IMR-90 (cell line): ENCODE results near the gene HOXC10. TPM values are rescaled to one million over a fixed set of nuclear protein-coding genes. Genes with fewer than 3 reads are reported as not detected.
A peak's percentile ranks its signal among the peaks of the same experiment; 100 is the strongest.

ENCODE experiments used
- ATAC-seq: fragments of 200-7000 bp; cut with Tn5 transposase; 2 replicates; pipeline ENCODE4 v1.9.1; 2020; ENCODE audit warnings: low read depth, mild to moderate bottlenecking, moderate library complexity
- BruUV-seq: library from RNA; stranded (reverse); fragments of 400-500 nt; replicated peaks from 2 replicates; lab custom pipeline; 2021; lab: Mats Ljungman, UMichigan
- CTCF ChIA-PET: fragments of 300-600 bp; formaldehyde crosslinking; extraction: SDS; loops from one replicate; lab custom pipeline; 2021; ENCODE audit warnings: antibody characterized with exemption; lab: Yijun Ruan, JAX
- POLR2A ChIA-PET: fragments of 300-600 bp; sonication (Branson Sonifier 250); formaldehyde crosslinking; loops from one replicate; lab custom pipeline; 2022; ENCODE audit warnings: antibody characterized with exemption; ENCODE audit not compliant: unreplicated experiment; lab: Charles Lee
- DNase-seq: peaks from one replicate; pipeline ENCODE4 v3.0.0; 2013
- H2AFZ ChIP-seq: replicated peaks from 2 replicates; pipeline ENCODE3; 2013; ENCODE audit warnings: low read length, mild to moderate bottlenecking; ENCODE audit not compliant: poor library complexity
- H2AK5ac ChIP-seq: 2 replicates; pipeline ENCODE4 v1.6.1; 2013; ENCODE audit warnings: low read depth, low read length, inconsistent platforms
- H2AK9ac ChIP-seq: replicated peaks from 2 replicates; pipeline ENCODE3; 2013; ENCODE audit warnings: mild to moderate bottlenecking, low read depth, low read length, moderate library complexity; ENCODE audit not compliant: poor library complexity
- H2BK120ac ChIP-seq: 2 replicates; pipeline ENCODE4 v1.6.1; 2013; ENCODE audit warnings: low read depth, low read length, inconsistent platforms
- H2BK15ac ChIP-seq: 3 replicates; pipeline ENCODE4 v1.6.1; 2013; ENCODE audit warnings: low read depth, low read length, inconsistent platforms
- H2BK20ac ChIP-seq: 2 replicates; pipeline ENCODE4 v1.6.1; 2013; ENCODE audit warnings: low read depth, mild to moderate bottlenecking, inconsistent platforms, low read length, moderate library complexity
- H2BK5ac ChIP-seq: 2 replicates; pipeline ENCODE4 v1.6.1; 2013; ENCODE audit warnings: mild to moderate bottlenecking, low read depth, low read length, inconsistent platforms; ENCODE audit not compliant: poor library complexity, severe bottlenecking
- H3K14ac ChIP-seq: replicated peaks from 2 replicates; pipeline ENCODE4 v1.6.1; 2013; ENCODE audit warnings: low read depth, low read length, inconsistent platforms
- H3K18ac ChIP-seq: 2 replicates; pipeline ENCODE4 v1.6.1; 2013; ENCODE audit warnings: low read depth, low read length, control low read depth
- H3K23ac ChIP-seq: 2 replicates; pipeline ENCODE4 v1.6.1; 2013; ENCODE audit warnings: low read depth, low read length, inconsistent platforms
- H3K27ac ChIP-seq: 2 replicates; pipeline ENCODE4 v1.5.1; 2013; ENCODE audit warnings: mild to moderate bottlenecking, control low read depth, low read length; ENCODE audit not compliant: insufficient read depth
- H3K27me3 ChIP-seq: 2 replicates; pipeline ENCODE4 v1.6.1; 2013; ENCODE audit warnings: low read length; ENCODE audit not compliant: control insufficient read depth, insufficient read depth
- H3K36me3 ChIP-seq: 2 replicates; pipeline ENCODE4 v1.6.1; 2013; ENCODE audit warnings: low read length, mixed read lengths; ENCODE audit not compliant: control insufficient read depth, insufficient read depth
- H3K4ac ChIP-seq: 2 replicates; pipeline ENCODE4 v1.6.1; 2013; ENCODE audit warnings: low read depth, low read length, inconsistent platforms
- H3K4me1 ChIP-seq: 2 replicates; pipeline ENCODE4 v1.6.1; 2013; ENCODE audit warnings: low read length, mixed read lengths; ENCODE audit not compliant: control insufficient read depth, insufficient read depth
- H3K4me2 ChIP-seq: 2 replicates; pipeline ENCODE4 v1.6.1; 2013; ENCODE audit warnings: low read depth, mild to moderate bottlenecking, control low read depth, low read length, moderate library complexity
- H3K4me3 ChIP-seq: 2 replicates; pipeline ENCODE4 v1.5.1; 2013; ENCODE audit warnings: low read depth, mild to moderate bottlenecking, control low read depth, low read length, moderate library complexity; ENCODE audit not compliant: insufficient read depth
- H3K56ac ChIP-seq: 2 replicates; pipeline ENCODE4 v1.6.1; 2013; ENCODE audit warnings: low read length, inconsistent platforms; ENCODE audit not compliant: insufficient read depth; ENCODE audit errors: extremely low read depth
- H3K79me1 ChIP-seq, 2 experiments: 2 replicates each; pipeline ENCODE4 v1.6.1; 2013; ENCODE audit warnings: low read length in 2 of 2, inconsistent platforms in 1 of 2, low read depth in 1 of 2
- H3K9ac ChIP-seq: 2 replicates; pipeline ENCODE4 v1.6.1; 2013; ENCODE audit warnings: low read depth, low read length, control low read depth
- H3K9me1 ChIP-seq: 2 replicates; pipeline ENCODE4 v1.6.1; 2013; ENCODE audit warnings: low read length, inconsistent platforms; ENCODE audit not compliant: insufficient read depth
- H3K9me3 ChIP-seq: 2 replicates; pipeline ENCODE4 v1.6.1; 2013; ENCODE audit warnings: low read length; ENCODE audit not compliant: control insufficient read depth, insufficient read depth
- H4K20me1 ChIP-seq: 2 replicates; pipeline ENCODE4 v1.6.1; 2013; ENCODE audit warnings: low read length, inconsistent platforms; ENCODE audit not compliant: insufficient read depth
- H4K5ac ChIP-seq: 2 replicates; pipeline ENCODE4 v1.6.1; 2013; ENCODE audit warnings: mild to moderate bottlenecking, low read depth, low read length, control low read depth
- H4K8ac ChIP-seq, 2 experiments: 2 replicates each; pipeline ENCODE4 v1.6.1; 2013; ENCODE audit warnings: low read depth in 2 of 2, low read length in 2 of 2, control low read depth in 1 of 2, inconsistent platforms in 1 of 2
- H4K91ac ChIP-seq: 2 replicates; pipeline ENCODE4 v1.6.1; 2013; ENCODE audit warnings: low read depth, low read length, inconsistent platforms; ENCODE audit not compliant: insufficient read depth
- BHLHE40 ChIP-seq: fragments of 150-350 bp; IDR thresholded peaks from 2 replicates; pipeline ENCODE4 v1.6.1; 2016; ENCODE audit warnings: mild to moderate bottlenecking, low read depth, low read length
- CEBPB ChIP-seq: IDR thresholded peaks from 2 replicates; pipeline ENCODE4 v1.6.1; 2012; ENCODE audit warnings: low read depth, low read length, improper control_type of control experiment
- CTCF ChIP-seq: conservative IDR thresholded peaks from 2 replicates; pipeline ENCODE4 v1.5.1; 2012; ENCODE audit warnings: mild to moderate bottlenecking, low read depth, low read length, improper control_type of control experiment
- ELK1 ChIP-seq: fragments of 150-350 bp; IDR thresholded peaks from 2 replicates; pipeline ENCODE4 v1.6.1; 2016; ENCODE audit warnings: low read depth, mild to moderate bottlenecking, low read length, moderate library complexity, borderline replicate concordance
- FOS ChIP-seq: fragments of 150-350 bp; IDR thresholded peaks from 2 replicates; pipeline ENCODE4 v1.6.1; 2016; ENCODE audit warnings: low read depth, low read length
- MAFK ChIP-seq: IDR thresholded peaks from 2 replicates; pipeline ENCODE4 v1.6.1; 2012; ENCODE audit warnings: low read depth, low read length, improper control_type of control experiment
- MAZ ChIP-seq: IDR thresholded peaks from 2 replicates; pipeline ENCODE4 v1.6.1; 2012; ENCODE audit warnings: low read depth, mild to moderate bottlenecking, low read length, improper control_type of control experiment, moderate library complexity, borderline replicate concordance
- NFE2L2 ChIP-seq: fragments of 150-350 bp; IDR thresholded peaks from 2 replicates; pipeline ENCODE4 v1.6.1; 2016; ENCODE audit warnings: low read depth, mild to moderate bottlenecking, low read length
- RAD21 ChIP-seq: IDR thresholded peaks from 2 replicates; pipeline ENCODE4 v1.6.1; 2012; ENCODE audit warnings: low read length, improper control_type of control experiment
- RFX5 ChIP-seq: IDR thresholded peaks from 2 replicates; pipeline ENCODE4 v1.8.0; 2012; ENCODE audit warnings: low read depth, mild to moderate bottlenecking, low read length, moderate library complexity
- USF2 ChIP-seq: fragments of 150-350 bp; IDR thresholded peaks from 2 replicates; pipeline ENCODE4 v1.6.1; 2017; ENCODE audit warnings: mild to moderate bottlenecking, antibody characterized with exemption, low read length, low read depth
- WGBS, 2 experiments: methylation state at CpG; one replicate each; pipeline versions ENCODE4 v1.1.5 to v1.1.7; 2013; ENCODE audit warnings: missing lambda C conversion rate in 2 of 2; ENCODE audit not compliant: insufficient read length in 1 of 2; ENCODE audit errors: extremely low coverage in 2 of 2; 5-methylcytosine and 5-hydroxymethylcytosine counted together
- dilution Hi-C: fragments of 300-500 bp; cut with HindIII; formaldehyde crosslinking; loops from one replicate; pipeline ENCODE4 v1.14.3; 2018; ENCODE audit warnings: low sequenced_read_pairs; ENCODE audit not compliant: unreplicated experiment
- in situ Hi-C: fragments of 300-500 bp; cut with MboI; formaldehyde crosslinking; loops from 3 replicates; pipeline ENCODE4 v1.14.3; 2019; ENCODE audit warnings: low sequenced_read_pairs, inconsistent platforms, mixed read lengths
- intact Hi-C: fragments of 100-400 bp; cut with micrococcal nuclease; formaldehyde crosslinking; loops from 2 replicates; pipeline ENCODE4 v1.10.0; 2022
- polyA plus RNA-seq, 3 experiments: library from polyadenylated mRNA; depleted of rRNA; stranded (reverse); fragments of >200 nt; gene quantifications; 2 replicates each; pipeline ENCODE4 v1.2.3, GENCODE V29; 2012; ENCODE audit warnings: low replicate concordance in 1 of 3
- total RNA-seq: library from RNA; depleted of rRNA; stranded (reverse); fragments of >200 nt; gene quantifications from 2 replicates; pipeline ENCODE4 v1.2.3, GENCODE V29; 2012

HOXC10 gene
- total and polyA plus RNA-seq, 2 of the 4 experiments (the other 2 are of a cell fraction): 0.15 TPM; not detected in 1

GRCh38 chr12:53944907-53945847, 39.8 kb upstream of the HOXC10 start:
- ChIA-PET POLR2A (no interaction called here), CTCF (interaction anchor here (0.7 kb wide), 1 partner anchor 9 kb away, joined by 3 read pairs; no protein-coding TSS in a partner anchor)
- H2BK20ac ChIP-seq: no peak overlapping the region
- no peak overlapping the region for H3K23ac ChIP-seq
- H3K18ac ChIP-seq: no peak overlapping the region
- H3K4me1 ChIP-seq: no peaks in the 10 kb centered on the region
- H3K14ac ChIP-seq: no peak overlapping the region
- no peak overlapping the region for H3K56ac ChIP-seq
- H2AK9ac ChIP-seq: peak overlapping the region; percentile 42
- H2BK15ac ChIP-seq: no peak overlapping the region
- no peak for ATAC-seq
- no peaks in the 10 kb centered on the region for H3K36me3 ChIP-seq
- peaks cover 83% of the 10 kb centered on the region for H3K27me3 ChIP-seq
- H4K20me1 ChIP-seq: no peaks in the 10 kb centered on the region
- H3K9ac ChIP-seq: no peak overlapping the region
- in situ Hi-C loops (no loop called here), intact Hi-C loops (no loop called here), dilution Hi-C loops (no loop called here)
- no peaks in the 10 kb centered on the region for H3K79me1 ChIP-seq
- no peak overlapping the region for H3K27ac ChIP-seq
- H2BK5ac ChIP-seq: no peak overlapping the region
- no peak overlapping the region for H3K4ac ChIP-seq
- peaks cover 6% of the 10 kb centered on the region; the same call in 1 of the 2 replicates for H3K9me3 ChIP-seq
- H4K8ac ChIP-seq: no peak overlapping the region
- no peak overlapping the region for H2AK5ac ChIP-seq
- 3% methylated on average over 15 of the region's 51 CpGs; no CpG with 5 or more reads in 1 of the 2 experiments for WGBS, 2 experiments
- no peak overlapping the region for H2BK120ac ChIP-seq
- DNase-seq: no peak
- H2AFZ ChIP-seq: peak overlapping the region; percentile 51
- H3K4me3 ChIP-seq: no peak overlapping the region
- H4K5ac ChIP-seq: no peak overlapping the region
- H3K4me2 ChIP-seq: no peak overlapping the region
- no peaks in the 10 kb centered on the region for H3K9me1 ChIP-seq
- TF ChIP-seq RFX5: no peak
- no peak for TF ChIP-seq ELK1
- no peak for TF ChIP-seq MAZ
- TF ChIP-seq NFE2L2: no peak
- TF ChIP-seq RAD21: no peak
- TF ChIP-seq USF2: no peak
- TF ChIP-seq FOS: no peak
- no peak for TF ChIP-seq CTCF
- TF ChIP-seq MAFK: no peak
- no peak for TF ChIP-seq BHLHE40
- TF ChIP-seq CEBPB: no peak
- no TSS peak for BruUV-seq
- no peak overlapping the region for H4K91ac ChIP-seq
